Keratinocyte (primary cell): Measurements from ENCODE around the gene UBE3A. TPM values are rescaled to one million over a fixed set of nuclear protein-coding genes. Genes with fewer than 3 reads are reported as not detected.

Experiments used
- DNase-seq: peaks from one replicate; pipeline ENCODE4 v3.0.0-alpha.2; 2011; ENCODE audit warnings: low read depth, missing footprints, low spot score
- FAIRE-seq: peaks from 2 replicates; lab custom pipeline; 2011; peaks lifted over from hg19 to GRCh38; lab: Jason Lieb, UNC
- H2AFZ ChIP-seq: 2 replicates; pipeline ENCODE4 v1.6.0; 2012; ENCODE audit warnings: low read length, control low read depth, inconsistent platforms; ENCODE audit not compliant: control insufficient read depth
- H3K27ac ChIP-seq: 2 replicates; pipeline ENCODE4 v1.5.1; 2011; ENCODE audit warnings: low read length; ENCODE audit not compliant: control insufficient read depth, insufficient read depth
- H3K27me3 ChIP-seq: 3 replicates; pipeline ENCODE4 v1.6.0; 2011; ENCODE audit warnings: low read length; ENCODE audit not compliant: control insufficient read depth, insufficient read depth; ENCODE audit errors: extremely low read depth
- H3K36me3 ChIP-seq, 2 experiments: 2 replicates in 1 of 2; 3 replicates in 1 of 2; pipeline ENCODE4 v1.5.1; 2011; ENCODE audit warnings: low read length in 2 of 2, mild to moderate bottlenecking in 1 of 2; ENCODE audit not compliant: control insufficient read depth in 2 of 2, insufficient read depth in 2 of 2; ENCODE audit errors: extremely low read depth in 1 of 2
- H3K4me1 ChIP-seq: 3 replicates; pipeline ENCODE4 v1.5.1; 2011; ENCODE audit warnings: low read length; ENCODE audit not compliant: control insufficient read depth, insufficient read depth; ENCODE audit errors: extremely low read depth
- H3K4me2 ChIP-seq: 3 replicates; pipeline ENCODE4 v1.6.0; 2011; ENCODE audit warnings: low read depth, low read length; ENCODE audit not compliant: control insufficient read depth, insufficient read depth; ENCODE audit errors: extremely low read depth
- H3K4me3 ChIP-seq, 3 experiments: fragments of 200-600 bp in 1 of 3; sonication (generic) in 1 of 3; 2 replicates in 2 of 3; 3 replicates in 1 of 3; pipeline ENCODE4 v1.5.1; 2011 to 2016; ENCODE audit warnings: low read length in 3 of 3, mild to moderate bottlenecking in 3 of 3, control low read depth in 2 of 3, inconsistent platforms in 1 of 3, low read depth in 1 of 3, mixed read lengths in 1 of 3, mixed run types in 1 of 3, moderate library complexity in 1 of 3; ENCODE audit not compliant: control insufficient read depth in 2 of 3, insufficient read depth in 2 of 3; ENCODE audit errors: extremely low read depth in 1 of 3
- H3K79me2 ChIP-seq: 2 replicates; pipeline ENCODE4 v1.6.0; 2012; ENCODE audit warnings: low read length; ENCODE audit not compliant: control insufficient read depth, insufficient read depth
- H3K9ac ChIP-seq: 3 replicates; pipeline ENCODE4 v1.6.0; 2011; ENCODE audit warnings: low read length; ENCODE audit not compliant: control insufficient read depth, insufficient read depth; ENCODE audit errors: extremely low read depth
- H3K9me1 ChIP-seq: 3 replicates; pipeline ENCODE4 v1.6.0; 2011; ENCODE audit warnings: low read length; ENCODE audit not compliant: control insufficient read depth, insufficient read depth; ENCODE audit errors: extremely low read depth
- H3K9me3 ChIP-seq: 2 replicates; pipeline ENCODE4 v1.5.1; 2012; ENCODE audit warnings: low read depth, low read length; ENCODE audit not compliant: control insufficient read depth
- H4K20me1 ChIP-seq: 3 replicates; pipeline ENCODE4 v1.6.0; 2011; ENCODE audit warnings: low read length; ENCODE audit not compliant: control insufficient read depth, insufficient read depth; ENCODE audit errors: extremely low read depth
- EZH2 ChIP-seq: IDR thresholded peaks from one replicate; pipeline ENCODE4 v1.6.1; 2012; ENCODE audit warnings: inconsistent platforms, mild to moderate bottlenecking, low read length, moderate library complexity
- dilution Hi-C: fragments of 300-500 bp; cut with MboI; formaldehyde crosslinking; loops from one replicate; pipeline ENCODE4 v1.7.0; 2020; ENCODE audit warnings: low sequenced_read_pairs; ENCODE audit not compliant: extremely low pct_ligation_motif_present
- polyA plus RNA-seq, 5 experiments: library from polyadenylated mRNA; depleted of rRNA in 3 of 5; stranded (reverse) in 3 of 5; stranded (forward) in 1 of 5; unstranded in 1 of 5; fragments of >200 nt; gene quantifications; 1 replicate in 1 of 5; 2 replicates in 3 of 5; 3 replicates in 1 of 5; pipeline versions ENCODE4 v1.2.1 to v1.2.3, GENCODE V29; 2011 to 2012; ENCODE audit warnings: missing spikeins in 2 of 5, low read depth in 1 of 5, low replicate concordance in 1 of 5
- TF ChIP-seq, protein P1 (sequence below), 3 experiments: IDR thresholded peaks in 1 of 3; conservative IDR thresholded peaks in 1 of 3; optimal IDR thresholded peaks in 1 of 3; 2 replicates in 2 of 3; 3 replicates in 1 of 3; pipeline versions ENCODE3 to v1.5.1; 2011; ENCODE audit warnings: low read length in 3 of 3, mild to moderate bottlenecking in 3 of 3, moderate library complexity in 2 of 3, control low read depth in 1 of 3, inconsistent platforms in 1 of 3; ENCODE audit not compliant: insufficient read depth in 2 of 3; ENCODE audit errors: extremely low read depth in 1 of 3

The UBE3A gene
- polyA plus RNA-seq, 1 donor (not counting 4 experiments of a cell fraction or from before 2014, with no cell fraction given): 45.0 TPM

DNA sequence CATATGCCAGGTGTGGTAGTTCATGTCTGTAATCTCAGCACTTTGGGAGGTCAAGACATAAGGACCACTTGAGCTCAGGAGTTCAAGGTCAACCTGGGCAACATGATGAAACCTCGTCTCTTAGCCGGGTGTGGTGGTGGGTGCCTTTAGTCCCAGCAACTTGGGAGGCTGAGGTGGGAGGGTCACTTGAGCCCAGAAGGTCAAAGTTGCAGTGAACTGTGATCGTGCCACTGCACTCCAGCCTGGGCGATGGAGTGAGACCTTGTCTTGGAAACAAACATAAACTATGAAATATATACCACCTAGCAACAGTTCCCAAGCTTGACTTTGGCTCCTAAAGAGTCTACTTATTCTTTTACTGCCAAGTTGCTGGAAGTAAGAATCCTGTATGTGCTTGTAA, 30.9 kb downstream of the UBE3A start:
- Histone ChIP-seq H3K4me1 (no peaks in the 10 kb centered on the region), H3K27ac (no peak overlapping the region), H4K20me1 (peaks cover 4% of the 10 kb centered on the region), H3K9ac (no peak overlapping the region), H3K27me3 (no peaks in the 10 kb centered on the region), H2AFZ (no peak overlapping the region), H3K9me1 (peaks cover 2% of the 10 kb centered on the region), H3K4me3 (no peak overlapping the region), H3K36me3 (peaks cover 3 to 5% of the 10 kb centered on the region in 2 experiments), H3K79me2 (peaks cover 71% of the 10 kb centered on the region), H3K9me3 (no peaks in the 10 kb centered on the region), H3K4me2 (no peak overlapping the region)
- TF ChIP-seq, protein P1, sequence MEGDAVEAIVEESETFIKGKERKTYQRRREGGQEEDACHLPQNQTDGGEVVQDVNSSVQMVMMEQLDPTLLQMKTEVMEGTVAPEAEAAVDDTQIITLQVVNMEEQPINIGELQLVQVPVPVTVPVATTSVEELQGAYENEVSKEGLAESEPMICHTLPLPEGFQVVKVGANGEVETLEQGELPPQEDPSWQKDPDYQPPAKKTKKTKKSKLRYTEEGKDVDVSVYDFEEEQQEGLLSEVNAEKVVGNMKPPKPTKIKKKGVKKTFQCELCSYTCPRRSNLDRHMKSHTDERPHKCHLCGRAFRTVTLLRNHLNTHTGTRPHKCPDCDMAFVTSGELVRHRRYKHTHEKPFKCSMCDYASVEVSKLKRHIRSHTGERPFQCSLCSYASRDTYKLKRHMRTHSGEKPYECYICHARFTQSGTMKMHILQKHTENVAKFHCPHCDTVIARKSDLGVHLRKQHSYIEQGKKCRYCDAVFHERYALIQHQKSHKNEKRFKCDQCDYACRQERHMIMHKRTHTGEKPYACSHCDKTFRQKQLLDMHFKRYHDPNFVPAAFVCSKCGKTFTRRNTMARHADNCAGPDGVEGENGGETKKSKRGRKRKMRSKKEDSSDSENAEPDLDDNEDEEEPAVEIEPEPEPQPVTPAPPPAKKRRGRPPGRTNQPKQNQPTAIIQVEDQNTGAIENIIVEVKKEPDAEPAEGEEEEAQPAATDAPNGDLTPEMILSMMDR (optimal IDR thresholded peaks at IDR 0.05 in 1 of 3, IDR thresholded peaks at IDR 0.05 in 1 of 3, conservative IDR thresholded peaks at IDR 0.05 in 1 of 3; ENCODE audit: extremely low read depth in 1 of 3, insufficient read depth in 2 of 3, low read length in 3 of 3): no peak
- TF ChIP-seq EZH2: no peak
- dilution Hi-C loops: no loop called here
- DNase-seq: no peak
- no peak for FAIRE-seq

DNA sequence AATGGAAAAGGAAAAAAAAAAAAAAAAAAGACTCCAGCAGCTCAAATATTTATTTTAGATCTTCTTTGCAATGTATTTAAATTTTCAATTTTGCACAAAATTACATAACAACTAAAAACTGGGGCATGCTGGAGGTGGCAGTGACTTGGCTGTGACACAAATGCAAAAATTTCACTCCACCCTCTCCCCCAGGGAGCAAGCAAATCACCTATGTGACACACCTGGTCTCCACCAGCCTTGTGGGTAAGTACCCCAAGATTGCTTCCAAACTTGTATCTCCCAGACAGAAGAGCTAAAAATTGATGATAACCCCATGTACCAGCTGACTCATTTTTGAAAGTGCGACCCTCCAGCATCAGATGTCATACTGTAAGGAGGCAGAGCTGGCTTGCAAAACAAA, 32.0 kb downstream of the UBE3A start:
- H3K9ac ChIP-seq: no peak overlapping the region
- no peak overlapping the region for H3K4me2 ChIP-seq
- H3K27me3 ChIP-seq: no peaks in the 10 kb centered on the region
- H3K9me3 ChIP-seq: no peaks in the 10 kb centered on the region
- dilution Hi-C loops: no loop called here
- no peak for TF ChIP-seq EZH2
- TF ChIP-seq, protein P1 (optimal IDR thresholded peaks at IDR 0.05 in 1 of 3, IDR thresholded peaks at IDR 0.05 in 1 of 3, conservative IDR thresholded peaks at IDR 0.05 in 1 of 3; ENCODE audit: extremely low read depth in 1 of 3, insufficient read depth in 2 of 3, low read length in 3 of 3): no peak
- peaks cover 63% of the 10 kb centered on the region for H3K79me2 ChIP-seq
- no peaks in the 10 kb centered on the region for H3K4me1 ChIP-seq
- FAIRE-seq (no peak), DNase-seq (no peak)
- H4K20me1 ChIP-seq: peaks cover 4% of the 10 kb centered on the region
- H3K9me1 ChIP-seq: peaks cover 2% of the 10 kb centered on the region
- H3K27ac ChIP-seq: no peak overlapping the region
- no peak overlapping the region for H2AFZ ChIP-seq
- H3K4me3 ChIP-seq: no peak overlapping the region
- peaks cover 3 to 7% of the 10 kb centered on the region in 2 experiments for H3K36me3 ChIP-seq
